Naive B cell (primary cell): ENCODE measurements around the gene GLI1. TPM values are rescaled to one million over a fixed set of nuclear protein-coding genes. Genes with fewer than 3 reads are reported as not detected.
A peak's percentile ranks its signal among the peaks of the same experiment; 100 is the strongest.
"Not testable (repeated sequence)": the region's sequence is repeated elsewhere in the genome, so short reads cannot be mapped to it uniquely, and the experiment has no call there.

ENCODE experiments used
- ATAC-seq, 2 donors: fragments of 150-1000 bp; cut with Tn5 transposase; 2 replicates each; pipeline ENCODE4 v1.10.0; 2021; ENCODE audit warnings: low read depth in 2 of 2, mild to moderate bottlenecking in 2 of 2, moderate library complexity in 2 of 2
- DNase-seq: peaks from one replicate; pipeline ENCODE4 v3.0.0; 2022
- H3K27ac Mint-ChIP-seq, 6 donors: one replicate each; pipeline ENCODE4 v1.8.0; 2020 to 2022; ENCODE audit warnings: mild to moderate bottlenecking in 6 of 6, mixed read lengths in 6 of 6, moderate library complexity in 5 of 6, inconsistent platforms in 2 of 6
- H3K27me3 Mint-ChIP-seq, 3 donors: one replicate each; pipeline ENCODE4 v1.8.0; 2021 to 2022; ENCODE audit warnings: mixed read lengths in 3 of 3, mild to moderate bottlenecking in 1 of 3
- H3K36me3 Mint-ChIP-seq, 2 donors: one replicate each; pipeline ENCODE4 v1.8.0; 2020 to 2022; ENCODE audit warnings: mixed read lengths in 2 of 2, inconsistent platforms in 1 of 2, mild to moderate bottlenecking in 1 of 2
- H3K4me1 Mint-ChIP-seq, 3 donors: one replicate each; pipeline ENCODE4 v1.8.0; 2020 to 2022; ENCODE audit warnings: mixed read lengths in 3 of 3, inconsistent platforms in 1 of 3, mild to moderate bottlenecking in 1 of 3, moderate library complexity in 1 of 3
- H3K4me3 Mint-ChIP-seq, 8 donors: one replicate each; pipeline ENCODE4 v1.8.0; 2020 to 2022; ENCODE audit warnings: mild to moderate bottlenecking in 8 of 8, mixed read lengths in 8 of 8, moderate library complexity in 8 of 8, inconsistent platforms in 2 of 8
- H3K9me3 Mint-ChIP-seq, 7 donors: one replicate each; pipeline ENCODE4 v1.8.0; 2020 to 2022; ENCODE audit warnings: mixed read lengths in 7 of 7, mild to moderate bottlenecking in 5 of 7, inconsistent platforms in 2 of 7, moderate library complexity in 1 of 7
- polyA plus RNA-seq, 6 donors: library from polyadenylated mRNA; unstranded; fragments of 300-500 nt; fragmentation: Illumina TruSeq; gene quantifications; one replicate each; pipeline ENCODE4 v1.2.3, GENCODE V29; 2021; ENCODE audit warnings: low read depth in 6 of 6

Gene GLI1
- polyA plus RNA-seq, result 1 to 10 TPM in 4 of 6 donors, under 1 TPM in 2; 0.27 to 2.4 (median 1.1) TPM

- peaks cover 45 to 66% (median 59%) of the 10 kb centered on the region in 3 donors for H3K4me1 Mint-ChIP-seq
- ATAC-seq, result no peak
- H3K4me3 Mint-ChIP-seq, result peak within 1 kb of the TSS; percentile 87 to 99 (median 94)
- no peaks in the 10 kb centered on the region for H3K9me3 Mint-ChIP-seq
- DNase-seq, result no peak
- H3K27me3 Mint-ChIP-seq, result no peaks in the 10 kb centered on the region
- peak within 1 kb of the TSS; percentile 92 to 99 (median 97) for H3K27ac Mint-ChIP-seq
- no peaks in the 10 kb centered on the region for H3K36me3 Mint-ChIP-seq
Observed at GRCh38 chr12:57459750-57460467, at the start of gene GLI1. Gene GLI1, plus strand, starts transcription at chr12:57459785. Its CDS starts 3,907 bp downstream, at chr12:57463692.

- Mint-ChIP-seq H3K27me3 (no peaks in the 10 kb centered on the region), H3K4me1 (peaks cover 11 to 25% (median 11%) of the 10 kb centered on the region in 3 donors), H3K36me3 (no peaks in the 10 kb centered on the region), H3K4me3 (no peak overlapping the region), H3K9me3 (no peaks in the 10 kb centered on the region), H3K27ac (no peak overlapping the region)
- DNase-seq, result no peak
- no peak for ATAC-seq
Observed at GRCh38 chr12:57410534-57410933, 49.1 kb upstream of the GLI1 start.

DNA sequence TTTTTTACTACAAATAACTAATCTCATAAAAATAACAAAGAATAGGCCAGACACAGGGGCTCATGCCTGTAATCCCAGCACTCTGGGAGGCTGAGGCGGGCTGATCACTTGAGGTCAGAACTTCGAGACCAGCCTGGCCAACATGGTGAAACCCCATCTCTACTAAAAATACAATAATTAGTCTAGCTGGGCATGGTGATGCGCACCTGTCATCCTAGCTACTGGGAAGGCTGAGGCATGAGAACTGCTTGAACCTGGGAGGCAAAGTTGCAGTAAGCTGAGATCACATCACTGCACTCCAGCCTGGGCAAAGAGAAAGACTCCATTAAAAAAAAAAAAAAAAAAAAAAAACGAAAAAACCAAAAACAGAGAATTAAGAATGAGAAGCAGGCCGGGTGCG, 45.4 kb upstream of the GLI1 start:
- not testable (repeated sequence) for ATAC-seq, H3K9me3 Mint-ChIP-seq, H3K36me3 Mint-ChIP-seq, DNase-seq, H3K27me3 Mint-ChIP-seq, H3K4me3 Mint-ChIP-seq
- Mint-ChIP-seq H3K27ac (peak overlapping the region in 1 of 6 donors; percentile 94), H3K4me1 (peaks cover 21 to 42% (median 34%) of the 10 kb centered on the region in 3 donors)

DNA sequence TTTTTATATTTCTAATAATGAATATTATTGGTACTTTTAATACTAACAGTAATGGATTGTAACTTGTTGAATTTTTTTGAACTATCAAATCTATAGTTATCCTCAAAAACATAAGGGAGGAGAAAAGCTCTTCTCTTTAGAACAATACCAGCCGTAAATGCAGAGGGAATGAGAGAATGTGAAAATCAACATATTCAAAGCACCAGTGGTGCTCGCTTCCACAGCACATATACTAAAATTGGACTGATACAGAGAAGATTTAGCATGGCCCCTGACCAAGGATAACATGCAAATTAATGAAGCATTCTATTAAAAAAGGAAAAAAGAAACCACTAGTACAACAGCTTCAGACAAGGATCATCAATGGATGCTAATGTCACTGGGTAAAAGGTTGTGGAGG, 44.5 kb upstream of the GLI1 start:
- no peaks in the 10 kb centered on the region for H3K27me3 Mint-ChIP-seq
- H3K9me3 Mint-ChIP-seq, result no peaks in the 10 kb centered on the region
- H3K27ac Mint-ChIP-seq, result peak overlapping the region in 2 of 6 donors; percentile 1 to 33
- H3K36me3 Mint-ChIP-seq, result no peaks in the 10 kb centered on the region
- no peak overlapping the region for H3K4me3 Mint-ChIP-seq
- DNase-seq (no peak), ATAC-seq (no peak)
- peaks cover 27 to 47% (median 39%) of the 10 kb centered on the region in 3 donors for H3K4me1 Mint-ChIP-seq

DNA sequence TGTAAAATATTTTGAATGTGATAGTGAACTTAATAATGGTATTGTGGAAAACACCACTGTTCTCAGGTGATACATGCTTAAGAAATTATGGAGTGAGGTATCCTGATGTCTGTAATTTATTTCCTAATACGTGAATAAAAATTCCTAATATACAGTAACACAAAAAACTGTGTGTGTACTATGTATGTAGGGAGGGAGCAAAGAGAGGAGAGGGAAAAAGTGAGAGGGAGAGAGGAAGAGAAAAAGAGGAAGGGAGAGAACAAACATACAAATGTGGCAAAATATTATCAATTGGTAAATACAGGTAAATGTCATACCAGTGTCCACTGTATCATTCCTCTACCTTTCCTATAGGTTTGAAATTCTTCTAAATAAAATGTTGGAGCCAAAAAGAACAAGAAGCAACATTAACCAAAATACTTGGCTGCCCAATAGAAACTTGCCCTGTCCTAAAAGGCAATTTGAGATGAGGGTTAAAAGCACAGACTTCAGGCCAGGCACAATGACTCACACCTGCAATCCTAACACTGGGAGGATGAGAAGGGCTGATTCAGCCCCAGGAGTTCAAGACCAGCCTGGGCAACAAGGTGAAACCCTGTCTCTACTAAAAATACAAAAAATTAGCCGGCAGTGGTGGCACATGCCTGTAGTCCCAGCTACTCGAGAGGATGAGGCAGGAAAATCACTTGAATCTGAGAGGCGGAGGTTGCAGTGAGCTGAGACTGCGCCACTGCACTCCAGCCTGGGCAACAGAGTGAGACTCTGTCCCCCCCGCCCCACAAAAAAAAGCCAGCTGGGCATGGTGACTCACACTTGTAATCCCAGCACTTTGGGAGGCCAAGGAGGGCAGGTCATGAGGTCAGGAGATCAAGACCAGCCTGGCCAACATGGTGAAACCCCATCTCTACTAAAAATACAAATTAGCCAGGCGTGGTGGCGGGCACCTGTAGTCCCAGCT, 43.3 kb upstream of the GLI1 start:
- H3K4me1 Mint-ChIP-seq, result peaks cover 35 to 54% (median 43%) of the 10 kb centered on the region in 3 donors
- peak overlapping the region in 4 of 6 donors; percentile 44 to 95 (median 75) for H3K27ac Mint-ChIP-seq
- H3K36me3 Mint-ChIP-seq, result no peaks in the 10 kb centered on the region
- no peaks in the 10 kb centered on the region for H3K9me3 Mint-ChIP-seq
- ATAC-seq (no peak), DNase-seq (no peak)
- no peak overlapping the region for H3K4me3 Mint-ChIP-seq
- no peaks in the 10 kb centered on the region for H3K27me3 Mint-ChIP-seq

DNA sequence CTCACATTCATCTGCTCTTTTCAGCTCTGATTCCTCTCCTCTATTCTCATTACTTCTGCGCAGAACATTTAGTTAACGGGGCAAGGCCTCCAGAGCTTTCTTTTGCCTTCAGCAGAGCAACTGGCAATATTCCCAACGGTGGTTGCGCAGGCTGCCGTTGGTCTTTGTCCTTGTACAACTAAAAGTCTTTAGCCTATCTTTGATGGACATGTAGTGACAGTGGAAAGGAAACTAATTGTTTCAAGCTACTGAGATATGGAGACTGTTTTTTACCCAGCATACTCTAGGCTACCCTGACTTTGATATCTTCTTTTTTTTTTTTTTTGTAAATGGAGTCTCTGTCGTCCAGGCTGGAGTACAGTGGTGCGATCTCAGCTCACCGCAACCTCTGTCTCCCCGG, 41.3 kb upstream of the GLI1 start:
- no peak for ATAC-seq
- Mint-ChIP-seq H3K4me3 (no peak overlapping the region), H3K27ac (peak overlapping the region in 3 of 6 donors; percentile 33 to 88 (median 75)), H3K36me3 (peaks cover 0 to 4% of the 10 kb centered on the region in 2 donors), H3K4me1 (peaks cover 30 to 43% (median 42%) of the 10 kb centered on the region in 3 donors), H3K27me3 (no peaks in the 10 kb centered on the region), H3K9me3 (no peaks in the 10 kb centered on the region)
- no peak for DNase-seq

- Mint-ChIP-seq H3K27ac (peak overlapping the region in 5 of 6 donors; percentile 5 to 79 (median 40)), H3K4me3 (peak overlapping the region in 1 of 8 donors; percentile 17), H3K9me3 (no peaks in the 10 kb centered on the region), H3K4me1 (peaks cover 33 to 48% (median 45%) of the 10 kb centered on the region in 3 donors), H3K27me3 (no peaks in the 10 kb centered on the region), H3K36me3 (peaks cover 0 to 8% of the 10 kb centered on the region in 2 donors)
- no peak for ATAC-seq
- DNase-seq, result no peak
Observed at GRCh38 chr12:57419495-57419894, 40.1 kb upstream of the GLI1 start.

DNA sequence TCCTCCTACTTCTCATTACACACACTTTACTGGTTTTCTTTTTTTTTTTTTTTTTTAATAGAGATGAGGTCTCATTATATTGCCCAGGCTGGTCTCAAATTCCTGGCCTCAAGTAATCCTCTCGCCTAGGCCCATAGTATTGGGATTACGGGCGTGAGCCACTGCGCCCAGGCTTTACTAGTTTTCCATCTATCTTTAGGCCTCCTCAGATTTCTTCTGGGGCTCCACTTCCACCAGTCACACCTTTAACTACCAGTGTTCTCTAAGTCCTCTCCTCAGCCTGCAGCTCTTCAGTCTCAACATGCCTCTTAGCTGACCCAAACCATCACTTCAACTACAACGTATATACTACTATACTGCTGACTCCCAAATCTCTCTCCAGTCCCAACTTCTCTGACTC, 39.1 kb upstream of the GLI1 start:
- Mint-ChIP-seq H3K4me1 (peaks cover 28 to 46% (median 43%) of the 10 kb centered on the region in 3 donors), H3K9me3 (no peaks in the 10 kb centered on the region), H3K36me3 (peaks cover 0 to 9% of the 10 kb centered on the region in 2 donors), H3K4me3 (no peak overlapping the region), H3K27me3 (no peaks in the 10 kb centered on the region), H3K27ac (peak overlapping the region in 3 of 6 donors; percentile 37 to 65 (median 41))
- DNase-seq, result no peak
- no peak for ATAC-seq

DNA sequence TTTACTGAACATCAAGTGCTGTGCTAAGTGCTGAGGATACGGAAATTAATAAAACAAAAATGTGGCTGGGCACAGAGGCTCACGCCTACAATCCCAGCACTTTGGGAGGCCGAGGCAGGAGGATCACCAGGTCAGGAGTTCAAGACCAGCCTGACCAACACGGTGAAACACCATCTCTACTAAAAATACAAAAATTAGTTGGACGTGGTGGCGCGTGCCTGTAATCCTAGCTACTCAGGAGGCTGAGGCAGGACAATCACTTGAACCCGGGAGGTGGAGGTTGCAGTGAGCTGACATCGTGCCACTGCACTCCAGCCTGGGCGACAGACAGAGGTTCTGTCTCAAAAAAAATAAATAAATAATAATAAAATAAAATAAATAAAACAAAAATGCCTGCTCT, 32.6 kb upstream of the GLI1 start:
- peak overlapping the region in 3 of 6 donors; percentile 13 to 56 (median 54) for H3K27ac Mint-ChIP-seq
- not testable (repeated sequence) for H3K27me3 Mint-ChIP-seq, ATAC-seq, H3K9me3 Mint-ChIP-seq, H3K36me3 Mint-ChIP-seq, DNase-seq
- peaks cover 33 to 47% (median 38%) of the 10 kb centered on the region in 3 donors for H3K4me1 Mint-ChIP-seq
- H3K4me3 Mint-ChIP-seq, result peak overlapping the region in 1 of 8 donors; percentile 25

- Mint-ChIP-seq H3K27ac (peak overlapping the region; percentile 80 to 99 (median 98)), H3K27me3 (no peaks in the 10 kb centered on the region), H3K9me3 (no peaks in the 10 kb centered on the region), H3K36me3 (peaks cover 0 to 5% of the 10 kb centered on the region in 2 donors), H3K4me1 (peaks cover 33 to 51% (median 38%) of the 10 kb centered on the region in 3 donors), H3K4me3 (peak overlapping the region; percentile 68 to 99 (median 84))
- ATAC-seq (no peak), DNase-seq (no peak)
Observed at GRCh38 chr12:57428965-57429364, 30.6 kb upstream of the GLI1 start.

DNA sequence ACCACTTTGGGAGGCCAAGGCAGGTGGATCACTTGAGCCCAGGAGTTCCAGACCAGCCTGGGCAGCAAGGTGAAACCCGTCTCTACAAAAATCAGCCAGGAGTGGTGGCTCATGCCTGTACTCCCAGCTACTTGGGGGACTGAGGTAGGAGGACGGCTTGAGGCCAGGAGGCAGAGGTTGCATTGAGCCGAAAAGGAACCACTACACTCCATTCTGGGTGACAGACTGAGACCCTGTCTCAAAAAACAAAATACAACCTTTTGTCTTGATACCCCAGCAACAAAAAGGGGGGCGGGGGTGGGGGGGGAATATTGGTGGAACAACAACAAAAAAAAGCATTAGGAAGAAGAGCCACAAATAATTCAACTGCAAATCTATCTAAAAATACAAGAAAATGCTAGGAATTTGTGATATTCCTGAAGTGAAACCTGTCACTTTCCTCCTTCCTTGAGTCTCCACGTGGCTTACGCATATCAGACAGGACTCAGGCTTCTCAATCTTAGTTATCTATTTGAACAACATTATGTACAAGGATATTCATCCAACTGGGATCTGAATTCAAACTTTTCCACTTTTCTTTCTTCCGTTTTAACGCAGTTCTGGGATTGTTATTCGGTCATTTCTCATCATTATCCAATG, 30.0 kb upstream of the GLI1 start:
- Mint-ChIP-seq H3K27ac (peak overlapping the region; percentile 98 to 100 (median 99)), H3K27me3 (no peaks in the 10 kb centered on the region), H3K4me1 (peaks cover 29 to 46% (median 32%) of the 10 kb centered on the region in 3 donors), H3K36me3 (peaks cover 0 to under 1% of the 10 kb centered on the region in 2 donors), H3K9me3 (no peaks in the 10 kb centered on the region), H3K4me3 (peak overlapping the region; percentile 86 to 99 (median 96))
- no peak for DNase-seq
- ATAC-seq, result no peak

DNA sequence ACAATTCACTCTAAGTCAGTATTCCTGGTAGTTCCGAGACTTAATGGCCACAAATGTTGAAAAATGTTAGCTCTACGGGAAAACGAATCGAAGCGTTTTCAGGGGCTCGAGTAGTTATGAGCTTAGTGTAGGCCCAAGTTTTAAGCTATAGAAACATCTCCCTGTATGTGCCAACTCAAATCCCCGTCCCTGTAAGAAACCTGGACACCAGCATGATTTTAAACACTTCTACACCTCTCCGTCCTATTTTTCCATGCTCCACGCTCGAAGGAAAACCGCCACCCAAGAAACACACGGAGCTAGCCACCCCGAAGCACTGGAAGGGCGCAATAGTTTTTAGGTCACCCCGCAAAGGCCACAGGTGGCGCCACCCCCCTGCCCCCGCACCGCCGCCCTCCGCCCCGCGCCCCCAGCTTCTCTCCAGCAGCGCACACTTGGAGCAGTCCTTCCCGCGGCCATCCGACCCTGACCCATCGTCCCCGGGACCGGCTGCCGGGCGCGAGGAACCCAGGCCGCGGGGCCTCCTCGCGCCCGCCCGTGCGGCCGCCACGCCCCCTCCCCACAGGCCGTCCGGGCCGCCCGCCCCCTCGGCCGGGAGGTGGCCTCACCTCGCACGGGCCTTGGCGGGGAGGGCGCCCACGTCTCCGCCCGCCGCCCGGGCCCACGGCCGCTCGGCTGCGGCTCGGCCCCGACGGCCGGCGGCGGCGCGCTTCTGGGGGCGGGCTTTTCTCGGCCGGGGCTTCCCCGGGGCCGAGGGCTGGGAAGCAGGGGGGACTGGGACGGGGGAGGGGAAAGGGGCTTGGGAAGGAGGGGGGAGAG, 29.3 kb upstream of the GLI1 start:
- Mint-ChIP-seq H3K4me3 (peak overlapping the region; percentile 86 to 99 (median 97)), H3K9me3 (no peaks in the 10 kb centered on the region), H3K36me3 (no peaks in the 10 kb centered on the region), H3K27me3 (no peaks in the 10 kb centered on the region), H3K4me1 (peaks cover 29 to 44% (median 31%) of the 10 kb centered on the region in 3 donors), H3K27ac (peak overlapping the region; percentile 98 to 100 (median 100))
- peak; percentile 79 for DNase-seq
- peak; percentile 68 to 72 for ATAC-seq
